ENCODE data around the gene TM9SF1. TPM values are rescaled to one million over a fixed set of nuclear protein-coding genes. Genes with fewer than 3 reads are reported as not detected.

Gene TM9SF1
- total and polyA plus RNA-seq, 2 of the 13 experiments (the other 11 are each of a cell fraction or from before 2014, with no cell fraction given) = 83.2 to 110 TPM

GRCh38 chr14:24232645-24233537, 37.6 kb upstream of the TM9SF1 start, which contains the start of gene GMPR2 (continued):
- TF ChIP-seq ZFP36L2 (CRISPR knock-in tag; IDR thresholded peaks at IDR 0.05) (no peak; the same call in 1 of the 2 replicates), ZSCAN20 (CRISPR knock-in tag; IDR thresholded peaks at IDR 0.05; ENCODE audit: borderline replicate concordance) (peak; percentile 74; the same call in 1 of the 2 replicates), ZNF234 (CRISPR knock-in tag; conservative IDR thresholded peaks at IDR 0.05) (peak; percentile 1; the same call in 1 of the 2 replicates), ZNF691 (CRISPR knock-in tag; IDR thresholded peaks at IDR 0.05; ENCODE audit: borderline replicate concordance, low read depth) (0 out of 2 replicates have a peak, but pooled peaks have one; percentile 15), KIAA2018 (CRISPR knock-in tag; IDR thresholded peaks at IDR 0.05; ENCODE audit: borderline replicate concordance) (0 out of 2 replicates have a peak, but pooled peaks have one; percentile 32), SAP130 (CRISPR knock-in tag; IDR thresholded peaks at IDR 0.05; ENCODE audit: low read depth) (peak; percentile 90), FIP1L1 (IDR thresholded peaks at IDR 0.05; ENCODE audit: borderline replicate concordance, insufficient read depth, low read depth, low read length) (0 out of 2 replicates have a peak, but pooled peaks have one; percentile 22), RBM22 (optimal IDR thresholded peaks at IDR 0.05; ENCODE audit: low read length) (peak; percentile 86), TFE3 (CRISPR knock-in tag; IDR thresholded peaks at IDR 0.05) (peak; percentile 72; the same call in 1 of the 2 replicates), ZNF598 (CRISPR knock-in tag; IDR thresholded peaks at IDR 0.05; ENCODE audit: borderline replicate concordance) (peak; percentile 94), MAF1 (CRISPR knock-in tag; IDR thresholded peaks at IDR 0.05; ENCODE audit: borderline replicate concordance) (peak; percentile 90; the same call in 1 of the 2 replicates), ZNF546 (CRISPR knock-in tag; conservative IDR thresholded peaks at IDR 0.05) (no peak; the same call in 1 of the 2 replicates), SSRP1 (CRISPR knock-in tag; IDR thresholded peaks at IDR 0.05) (no peak; the same call in 1 of the 2 replicates), PLSCR1 (CRISPR knock-in tag; IDR thresholded peaks at IDR 0.05; ENCODE audit: borderline replicate concordance) (no peak; the same call in 1 of the 2 replicates), ZSCAN9 (CRISPR knock-in tag; IDR thresholded peaks at IDR 0.05; ENCODE audit: borderline replicate concordance) (peak; percentile 81; the same call in 1 of the 2 replicates)
